Mesenchymal stem cell (in vitro differentiated cells and primary cell): ENCODE data around the gene SLIT3.

Source experiments
- DNase-seq: peaks from one replicate; pipeline ENCODE4 v3.0.0-alpha.2; 2013
- H2AFZ ChIP-seq: one replicate; pipeline ENCODE4 v1.6.1; 2013; ENCODE audit warnings: low read depth, mild to moderate bottlenecking, control low read depth, inconsistent platforms, low read length, moderate library complexity
- H2AK5ac ChIP-seq: 2 replicates; pipeline ENCODE4 v1.6.1; 2013; ENCODE audit warnings: low read length, moderate library complexity, mild to moderate bottlenecking, inconsistent platforms; ENCODE audit not compliant: severe bottlenecking
- H2BK120ac ChIP-seq: one replicate; pipeline ENCODE4 v1.6.1; 2013; ENCODE audit warnings: low read depth, mild to moderate bottlenecking, inconsistent platforms, low read length, moderate library complexity
- H2BK12ac ChIP-seq, 2 experiments: one replicate each; pipeline ENCODE4 v1.6.1; 2013; ENCODE audit warnings: inconsistent platforms in 2 of 2, low read length in 2 of 2, mild to moderate bottlenecking in 2 of 2, moderate library complexity in 2 of 2, control low read depth in 1 of 2
- H2BK15ac ChIP-seq: one replicate; pipeline ENCODE4 v1.6.1; 2013; ENCODE audit warnings: mild to moderate bottlenecking, low read depth, inconsistent platforms; ENCODE audit not compliant: poor library complexity, severe bottlenecking
- H2BK5ac ChIP-seq: 2 replicates; pipeline ENCODE4 v1.6.1; 2013; ENCODE audit warnings: low read depth, mild to moderate bottlenecking, low read length, control low read depth, inconsistent platforms; ENCODE audit not compliant: poor library complexity, severe bottlenecking
- H3K14ac ChIP-seq, 2 experiments: one replicate each; pipeline ENCODE4 v1.6.1; 2013; ENCODE audit warnings: inconsistent platforms in 2 of 2, low read length in 2 of 2, control low read depth in 1 of 2, mild to moderate bottlenecking in 1 of 2, moderate library complexity in 1 of 2
- H3K18ac ChIP-seq, 2 experiments: one replicate each; pipeline ENCODE4 v1.6.1; 2013; ENCODE audit warnings: inconsistent platforms in 2 of 2, low read length in 2 of 2, control low read depth in 1 of 2, low read depth in 1 of 2, mild to moderate bottlenecking in 1 of 2
- H3K23ac ChIP-seq, 2 experiments: one replicate each; pipeline ENCODE4 v1.6.1; 2013; ENCODE audit warnings: inconsistent platforms in 2 of 2, low read length in 2 of 2, mild to moderate bottlenecking in 2 of 2, moderate library complexity in 2 of 2, control low read depth in 1 of 2
- H3K27ac ChIP-seq: 2 replicates; pipeline ENCODE4 v1.5.1; 2013; ENCODE audit warnings: mild to moderate bottlenecking, moderate library complexity, low read length, control low read depth, inconsistent platforms; ENCODE audit not compliant: poor library complexity, severe bottlenecking
- H3K27me3 ChIP-seq, 2 experiments: 2 replicates each; pipeline versions ENCODE4 v1.6.1 to v1.7.0; 2013; ENCODE audit warnings: low read length in 2 of 2, mild to moderate bottlenecking in 2 of 2, moderate library complexity in 2 of 2, control low read depth in 1 of 2, inconsistent platforms in 1 of 2; ENCODE audit not compliant: control insufficient read depth in 1 of 2, insufficient read depth in 1 of 2
- H3K36me3 ChIP-seq, 2 experiments: 2 replicates each; pipeline versions ENCODE4 v1.6.1 to v1.7.0; 2013; ENCODE audit warnings: low read length in 2 of 2, control low read depth in 1 of 2, inconsistent platforms in 1 of 2, low read depth in 1 of 2, mild to moderate bottlenecking in 1 of 2; ENCODE audit not compliant: insufficient read depth in 2 of 2, control insufficient read depth in 1 of 2
- H3K4ac ChIP-seq, 2 experiments: one replicate each; pipeline ENCODE4 v1.6.1; 2013; ENCODE audit warnings: inconsistent platforms in 2 of 2, low read length in 2 of 2, mild to moderate bottlenecking in 2 of 2, moderate library complexity in 2 of 2, control low read depth in 1 of 2, low read depth in 1 of 2
- H3K4me1 ChIP-seq: 2 replicates; pipeline ENCODE4 v1.6.1; 2013; ENCODE audit warnings: low read depth, low read length, control low read depth; ENCODE audit not compliant: control insufficient read depth, insufficient read depth
- H3K4me2 ChIP-seq: 2 replicates; pipeline ENCODE4 v1.6.1; 2013; ENCODE audit warnings: low read length, mild to moderate bottlenecking, inconsistent platforms; ENCODE audit not compliant: poor library complexity, severe bottlenecking
- H3K4me3 ChIP-seq, 2 experiments: 2 replicates each; pipeline versions ENCODE4 v1.5.1 to v1.7.0; 2013; ENCODE audit warnings: low read length in 2 of 2, mild to moderate bottlenecking in 2 of 2, control low read depth in 1 of 2, low read depth in 1 of 2; ENCODE audit not compliant: insufficient read depth in 1 of 2
- H3K79me1 ChIP-seq: replicated peaks from 2 replicates; pipeline ENCODE4 v1.6.1; 2013; ENCODE audit warnings: mild to moderate bottlenecking, control low read depth, low read length, inconsistent platforms; ENCODE audit not compliant: poor library complexity, severe bottlenecking
- H3K9ac ChIP-seq: 2 replicates; pipeline ENCODE4 v1.7.0; 2013; ENCODE audit warnings: mild to moderate bottlenecking, low read length, moderate library complexity
- H3K9me3 ChIP-seq: 2 replicates; pipeline ENCODE4 v1.7.0; 2013; ENCODE audit warnings: mild to moderate bottlenecking, low read length; ENCODE audit not compliant: control insufficient read depth
- H4K8ac ChIP-seq: one replicate; pipeline ENCODE4 v1.6.1; 2013; ENCODE audit warnings: inconsistent platforms, mild to moderate bottlenecking, low read length, moderate library complexity
- H4K91ac ChIP-seq: one replicate; pipeline ENCODE4 v1.6.1; 2013; ENCODE audit warnings: mild to moderate bottlenecking, low read length, inconsistent platforms
- WGBS: methylation state at CpG from one replicate; pipeline ENCODE4 v1.1.7; 2013; ENCODE audit warnings: mixed read lengths; 5-methylcytosine and 5-hydroxymethylcytosine counted together

Gene SLIT3

DNA sequence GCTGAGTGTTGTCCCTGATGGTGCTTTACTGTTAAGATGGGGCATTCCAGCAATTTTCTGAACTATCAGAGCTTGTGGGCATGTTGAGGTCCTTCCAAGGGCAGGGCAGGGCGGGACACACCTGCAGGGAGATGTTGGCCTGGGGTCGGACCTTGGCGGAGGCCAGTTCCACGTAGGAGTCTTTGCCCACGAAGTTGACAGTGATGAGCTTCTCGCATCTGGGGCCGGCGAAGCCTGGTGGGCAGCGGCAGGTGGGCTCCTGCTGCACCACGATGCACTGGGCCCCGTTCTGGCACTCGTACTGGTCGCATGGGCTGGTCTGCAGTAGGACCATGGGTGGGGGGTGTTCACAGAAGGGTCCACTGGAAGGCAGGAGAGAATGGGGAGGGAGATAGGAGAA lies 615.4 kb downstream of the SLIT3 start:
- no peaks in the 10 kb centered on the region for H3K9me3 ChIP-seq
- H3K27me3 ChIP-seq = peaks cover 0 to 14% of the 10 kb centered on the region in 2 experiments
- H3K4ac ChIP-seq = no peak overlapping the region
- no peak overlapping the region for H2BK15ac ChIP-seq
- no peak overlapping the region for H3K4me3 ChIP-seq
- H2BK12ac ChIP-seq = no peak overlapping the region
- no peak overlapping the region for H4K91ac ChIP-seq
- no peak overlapping the region for H2AFZ ChIP-seq
- no peak overlapping the region for H2BK120ac ChIP-seq
- no peak overlapping the region for H3K27ac ChIP-seq
- no peak overlapping the region for H3K18ac ChIP-seq
- no peak overlapping the region for H2BK5ac ChIP-seq
- H3K4me1 ChIP-seq = peaks cover 3% of the 10 kb centered on the region
- no peak for DNase-seq
- peaks cover 0 to 65% of the 10 kb centered on the region in 2 experiments for H3K36me3 ChIP-seq
- H3K14ac ChIP-seq = no peak overlapping the region
- WGBS = 94% methylated on average over 13 of the region's 13 CpGs
- H3K4me2 ChIP-seq = no peak overlapping the region
- no peaks in the 10 kb centered on the region for H3K79me1 ChIP-seq
- no peak overlapping the region for H4K8ac ChIP-seq
- H3K23ac ChIP-seq = no peak overlapping the region
- H3K9ac ChIP-seq = no peak overlapping the region
- H2AK5ac ChIP-seq = no peak overlapping the region

DNA sequence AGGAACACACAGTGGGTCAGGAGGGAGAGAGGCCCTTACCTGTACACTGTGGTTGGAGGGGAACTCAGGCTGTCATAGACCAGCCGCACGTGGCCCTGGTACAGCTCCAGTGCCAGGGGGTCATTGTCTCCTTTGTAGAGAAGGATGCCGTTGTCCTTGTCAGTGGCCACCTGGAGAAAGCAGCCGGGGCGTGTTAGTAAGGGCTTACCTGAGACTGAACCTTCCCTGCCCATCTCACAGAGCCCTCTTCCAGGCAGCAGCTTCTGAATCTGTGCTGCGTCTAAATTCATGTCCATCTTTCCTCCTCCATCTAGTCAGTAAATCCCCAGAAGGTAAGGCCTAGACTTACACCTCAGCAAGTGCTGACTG lies 617.0 kb downstream of the SLIT3 start:
- H3K9ac ChIP-seq = no peak overlapping the region
- H4K91ac ChIP-seq = no peak overlapping the region
- H3K27me3 ChIP-seq = peaks cover 0 to 12% of the 10 kb centered on the region in 2 experiments
- no peaks in the 10 kb centered on the region for H3K79me1 ChIP-seq
- no peak for DNase-seq
- no peaks in the 10 kb centered on the region for H3K9me3 ChIP-seq
- H3K18ac ChIP-seq = no peak overlapping the region
- WGBS = 98% methylated on average over 6 of the region's 6 CpGs
- H2BK120ac ChIP-seq = no peak overlapping the region
- H3K4me1 ChIP-seq = peaks cover 5% of the 10 kb centered on the region
- no peak overlapping the region for H3K4me2 ChIP-seq
- H4K8ac ChIP-seq = no peak overlapping the region
- no peak overlapping the region for H3K27ac ChIP-seq
- H3K4ac ChIP-seq = peak overlapping the region in 1 of 2 experiments; percentile 36
- no peak overlapping the region for H2AK5ac ChIP-seq
- no peak overlapping the region for H2BK15ac ChIP-seq
- no peak overlapping the region for H2BK12ac ChIP-seq
- H2BK5ac ChIP-seq = no peak overlapping the region
- H3K36me3 ChIP-seq = peaks cover 0 to 54% of the 10 kb centered on the region in 2 experiments
- no peak overlapping the region for H3K4me3 ChIP-seq
- H2AFZ ChIP-seq = no peak overlapping the region
- H3K14ac ChIP-seq = no peak overlapping the region
- no peak overlapping the region for H3K23ac ChIP-seq

DNA sequence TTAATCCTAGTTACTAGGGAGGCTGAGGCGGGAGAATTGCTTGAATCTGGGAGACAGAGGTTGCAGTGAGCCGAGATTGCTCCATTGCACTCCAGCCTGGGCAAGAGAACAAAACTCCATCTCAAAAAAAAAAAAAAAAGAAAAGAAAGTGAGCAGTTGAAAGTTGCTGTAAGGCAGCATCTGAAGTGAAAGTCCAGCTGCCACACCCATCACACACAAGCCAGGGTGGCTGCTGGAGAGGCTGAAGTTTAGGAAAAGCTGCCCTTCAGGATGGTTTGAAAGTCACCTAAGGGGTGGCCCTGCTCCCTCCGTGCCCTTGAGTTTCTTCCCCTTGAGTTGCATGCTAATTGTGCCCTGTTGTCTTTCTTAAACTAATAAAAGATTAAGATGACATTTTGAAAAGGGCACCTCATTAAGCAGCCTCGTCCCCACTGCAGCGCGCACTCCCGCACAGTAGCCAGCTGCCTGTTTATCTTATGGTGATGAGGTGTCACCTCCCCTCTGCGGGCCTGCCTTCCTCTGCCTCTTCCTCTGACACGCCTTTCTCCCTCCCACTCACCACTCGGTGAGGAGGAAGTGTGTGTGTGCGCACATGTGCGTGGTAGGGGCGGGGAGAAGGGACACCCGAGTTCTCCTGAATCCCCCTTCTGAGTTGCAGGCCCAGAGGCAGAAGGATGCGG lies 617.6 kb downstream of the SLIT3 start:
- no peak overlapping the region for H2AFZ ChIP-seq
- no peak overlapping the region for H2AK5ac ChIP-seq
- peaks cover 5% of the 10 kb centered on the region for H3K4me1 ChIP-seq
- no peak for DNase-seq
- WGBS = 84% methylated on average over 13 of the region's 15 CpGs
- no peak overlapping the region for H4K91ac ChIP-seq
- H3K9me3 ChIP-seq = no peaks in the 10 kb centered on the region
- no peak overlapping the region for H2BK12ac ChIP-seq
- H3K18ac ChIP-seq = no peak overlapping the region
- peaks cover 0 to 49% of the 10 kb centered on the region in 2 experiments for H3K36me3 ChIP-seq
- H3K23ac ChIP-seq = no peak overlapping the region
- no peak overlapping the region for H3K4me2 ChIP-seq
- no peak overlapping the region for H3K9ac ChIP-seq
- no peak overlapping the region for H3K14ac ChIP-seq
- peaks cover 0 to 12% of the 10 kb centered on the region in 2 experiments for H3K27me3 ChIP-seq
- no peak overlapping the region for H3K27ac ChIP-seq
- H3K4ac ChIP-seq = peak overlapping the region in 1 of 2 experiments; percentile 36
- H2BK120ac ChIP-seq = no peak overlapping the region
- no peaks in the 10 kb centered on the region for H3K79me1 ChIP-seq
- H2BK5ac ChIP-seq = no peak overlapping the region
- no peak overlapping the region for H3K4me3 ChIP-seq
- H4K8ac ChIP-seq = no peak overlapping the region
- H2BK15ac ChIP-seq = no peak overlapping the region

DNA sequence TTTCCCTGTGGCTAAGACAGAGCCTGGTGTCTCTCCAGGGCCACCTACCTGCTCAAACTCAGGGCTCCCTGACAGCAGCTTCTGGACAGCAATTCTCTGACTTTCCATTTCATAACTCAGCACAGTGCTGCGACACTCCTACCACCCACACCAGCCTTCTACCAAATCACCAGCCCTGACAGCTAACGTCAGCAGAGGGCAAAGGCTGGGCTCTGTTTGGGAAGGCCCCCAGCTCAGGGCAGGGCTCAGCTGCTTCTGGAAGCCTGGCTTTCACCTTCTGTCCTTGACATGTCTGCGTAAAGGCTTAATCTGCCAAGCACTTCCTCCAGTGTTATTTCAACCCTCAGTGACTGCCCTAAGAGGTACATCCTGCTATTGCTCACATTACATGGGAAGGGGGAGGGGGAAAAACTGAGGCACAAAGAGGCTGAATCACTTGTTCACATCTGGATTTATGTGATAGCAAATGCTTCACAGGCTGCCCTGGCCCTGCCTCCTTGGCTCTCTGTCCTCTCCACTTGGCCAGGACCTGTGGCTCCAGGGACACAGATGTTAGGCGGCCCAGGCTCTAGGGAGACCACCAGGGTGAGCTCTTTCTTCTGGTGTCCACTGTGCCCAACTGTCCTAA lies 619.3 kb downstream of the SLIT3 start:
- WGBS = 51% methylated on average over 3 of the region's 4 CpGs

More for the DNA sequence above, 619.3 kb downstream of the SLIT3 start:
- DNase-seq = peak; percentile 68
- Histone ChIP-seq H3K9me3 (no peaks in the 10 kb centered on the region), H3K27ac (no peak overlapping the region), H2BK15ac (no peak overlapping the region), H3K23ac (no peak overlapping the region), H3K14ac (peak overlapping the region in 1 of 2 experiments; percentile 35), H3K9ac (peak overlapping the region; percentile 67), H3K18ac (no peak overlapping the region), H2BK12ac (no peak overlapping the region), H3K36me3 (peaks cover 0 to 38% of the 10 kb centered on the region in 2 experiments), H4K8ac (no peak overlapping the region), H2BK5ac (no peak overlapping the region), H3K4me1 (peaks cover 5% of the 10 kb centered on the region), H3K4me3 (peak overlapping the region in 1 of 2 experiments; percentile 6), H3K79me1 (no peaks in the 10 kb centered on the region), H2AFZ (no peak overlapping the region), H3K4ac (no peak overlapping the region), H4K91ac (no peak overlapping the region), H2BK120ac (no peak overlapping the region), H3K27me3 (peaks cover 0 to 1% of the 10 kb centered on the region in 2 experiments), H3K4me2 (no peak overlapping the region), H2AK5ac (no peak overlapping the region)
